SK-N-SH (cell line): Measurements from ENCODE around the gene BFSP2. TPM values are rescaled to one million over a fixed set of nuclear protein-coding genes. Genes with fewer than 3 reads are reported as not detected.

Experiments
- CTCF ChIA-PET: fragments of 300-600, 350-600 bp; formaldehyde crosslinking; extraction: SDS; loops from one replicate; lab custom pipeline; 2021; lab: Yijun Ruan, JAX
- POLR2A ChIA-PET: fragments of 350-600 bp; sonication (Branson Sonifier 250); formaldehyde crosslinking; extraction: SDS; loops from one replicate; lab custom pipeline; 2020; ENCODE audit warnings: antibody characterized with exemption, inconsistent platforms; lab: Yijun Ruan, JAX
- DNase-seq: peaks from one replicate; pipeline ENCODE4 v3.0.0; 2012
- H2AFZ ChIP-seq: fragments of 200-600 bp; sonication (generic); 2 replicates; pipeline ENCODE4 v1.8.1; 2016; ENCODE audit warnings: antibody characterized with exemption, mild to moderate bottlenecking, low read depth
- H3F3A ChIP-seq: fragments of 200-600 bp; sonication (generic); replicated peaks from 2 replicates; pipeline ENCODE3; 2016; ENCODE audit warnings: antibody characterized with exemption, mild to moderate bottlenecking; ENCODE audit not compliant: insufficient read depth
- H3K27ac ChIP-seq, 2 experiments: fragments of 200-500 bp in 1 of 2; fragments of 200-600 bp in 1 of 2; sonication (Bioruptor generic) in 1 of 2; sonication (generic), shearing (Covaris generic) in 1 of 2; 2 replicates each; pipeline versions ENCODE4 v1.5.1 to v1.6.1; 2014 to 2016; ENCODE audit warnings: low read depth in 2 of 2, inconsistent platforms in 1 of 2, low read length in 1 of 2, mild to moderate bottlenecking in 1 of 2, mixed read lengths in 1 of 2
- H3K27me3 ChIP-seq: fragments of 200-600 bp; sonication (generic), shearing (Covaris generic); 2 replicates; pipeline ENCODE4 v1.6.1; 2016; ENCODE audit warnings: mixed run types; ENCODE audit not compliant: insufficient read depth
- H3K36me3 ChIP-seq, 2 experiments: fragments of 200-500 bp in 1 of 2; fragments of 200-600 bp in 1 of 2; sonication (Bioruptor generic) in 1 of 2; sonication (generic) in 1 of 2; replicated peaks in 1 of 2; 2 replicates each; pipeline versions ENCODE3 to v1.5.1; 2014 to 2016; ENCODE audit warnings: low read length in 1 of 2, mild to moderate bottlenecking in 1 of 2; ENCODE audit not compliant: insufficient read depth in 2 of 2, control insufficient read depth in 1 of 2
- H3K4me1 ChIP-seq, 2 experiments: fragments of 200-500 bp in 1 of 2; fragments of 200-600 bp in 1 of 2; sonication (Bioruptor generic) in 1 of 2; sonication (generic), shearing (Covaris generic) in 1 of 2; 2 replicates each; pipeline versions ENCODE4 v1.5.1 to v1.6.1; 2014 to 2016; ENCODE audit warnings: low read depth in 1 of 2, low read length in 1 of 2, mixed run types in 1 of 2; ENCODE audit not compliant: insufficient read depth in 2 of 2, control insufficient read depth in 1 of 2
- H3K4me2 ChIP-seq: fragments of 200-600 bp; sonication (generic), shearing (Covaris generic); 2 replicates; pipeline ENCODE4 v1.6.1; 2017; ENCODE audit warnings: mixed run types
- H3K4me3 ChIP-seq, 2 experiments: fragments of 200-500 bp in 1 of 2; fragments of 200-600 bp in 1 of 2; sonication (Bioruptor generic) in 1 of 2; sonication (generic), shearing (Covaris generic) in 1 of 2; 2 replicates each; pipeline versions ENCODE4 v1.5.1 to v1.8.1; 2014 to 2016; ENCODE audit warnings: low read depth in 2 of 2, inconsistent platforms in 1 of 2, low read length in 1 of 2, mild to moderate bottlenecking in 1 of 2, mixed read lengths in 1 of 2, moderate library complexity in 1 of 2
- H3K79me2 ChIP-seq: fragments of 200-600 bp; sonication (generic); 2 replicates; pipeline ENCODE4 v1.8.1; 2017; ENCODE audit warnings: mild to moderate bottlenecking; ENCODE audit not compliant: insufficient read depth
- H3K9ac ChIP-seq: fragments of 200-600 bp; sonication (generic); 2 replicates; pipeline ENCODE4 v1.6.1; 2017; ENCODE audit warnings: mixed run types
- H3K9me2 ChIP-seq: fragments of 200-600 bp; sonication (generic); 2 replicates; pipeline ENCODE4 v1.6.1; 2017; ENCODE audit warnings: mixed run types
- H3K9me3 ChIP-seq: fragments of 200-600 bp; sonication (generic); 2 replicates; pipeline ENCODE4 v1.6.1; 2017; ENCODE audit warnings: mixed run types, mild to moderate bottlenecking, moderate library complexity
- H4K20me1 ChIP-seq: fragments of 200-600 bp; sonication (generic); 2 replicates; pipeline ENCODE4 v1.6.1; 2017; ENCODE audit warnings: mild to moderate bottlenecking, mixed run types; ENCODE audit not compliant: insufficient read depth
- FOSL2 ChIP-seq: IDR thresholded peaks from 2 replicates; pipeline ENCODE4 v1.4.0; 2012; ENCODE audit warnings: low read depth, mild to moderate bottlenecking, moderate library complexity, borderline replicate concordance
- FOXJ3 ChIP-seq: sonication (generic); formaldehyde crosslinking; IDR thresholded peaks from 2 replicates; pipeline ENCODE4 v1.5.1; 2020; ENCODE audit warnings: mild to moderate bottlenecking, missing genetic modification reagents
- FOXM1 ChIP-seq: IDR thresholded peaks from 2 replicates; pipeline ENCODE4 v1.4.0; 2012; ENCODE audit warnings: low read depth, mild to moderate bottlenecking
- MEF2A ChIP-seq: IDR thresholded peaks from 2 replicates; pipeline ENCODE4 v1.4.0; 2012; ENCODE audit warnings: low read depth, borderline replicate concordance
- MXI1 ChIP-seq: IDR thresholded peaks from 2 replicates; pipeline ENCODE4 v1.6.1; 2012; ENCODE audit warnings: mild to moderate bottlenecking, low read depth, low read length, improper control_type of control experiment
- NRF1 ChIP-seq: IDR thresholded peaks from 2 replicates; pipeline ENCODE4 v1.6.1; 2012; ENCODE audit warnings: low read depth, mild to moderate bottlenecking, low read length
- RCOR1 ChIP-seq: fragments of 150-350 bp; IDR thresholded peaks from 2 replicates; pipeline ENCODE4 v1.6.1; 2017; ENCODE audit warnings: antibody characterized with exemption, low read length
- TAF1 ChIP-seq: IDR thresholded peaks from 2 replicates; pipeline ENCODE4 v1.6.1; 2012; ENCODE audit warnings: low read depth, mild to moderate bottlenecking, low read length, moderate library complexity, borderline replicate concordance
- YY1 ChIP-seq: IDR thresholded peaks from 2 replicates; pipeline ENCODE4 v1.4.0; 2012; ENCODE audit warnings: low read depth, mild to moderate bottlenecking
- WGBS: methylation state at CpG from one replicate; pipeline ENCODE4 v1.1.6; 2017; ENCODE audit warnings: low lambda C conversion rate; 5-methylcytosine and 5-hydroxymethylcytosine counted together
- polyA plus RNA-seq, 3 experiments: library from polyadenylated mRNA; depleted of rRNA; stranded (reverse); fragments of >200 nt; gene quantifications; 2 replicates each; pipeline ENCODE4 v1.2.3, GENCODE V29; 2012
- TF ChIP-seq, protein P1 (sequence below): fragments of 150-350 bp; IDR thresholded peaks from 2 replicates; pipeline ENCODE4 v1.6.1; 2017; ENCODE audit warnings: antibody characterized with exemption, low read length, low read depth, borderline replicate concordance
- TF ChIP-seq, protein P2 (sequence below): IDR thresholded peaks from 2 replicates; pipeline ENCODE4 v1.4.0; 2012; ENCODE audit warnings: low read depth, borderline replicate concordance
- TF ChIP-seq, protein P3 (sequence below): IDR thresholded peaks from 2 replicates; pipeline ENCODE4 v1.4.0; 2012; ENCODE audit warnings: low read depth, borderline replicate concordance
- TF ChIP-seq, protein P4 (sequence below): IDR thresholded peaks from 2 replicates; pipeline ENCODE4; 2012
- TF ChIP-seq, protein P5 (sequence below): fragments of 150-350 bp; IDR thresholded peaks from 2 replicates; pipeline ENCODE4 v1.6.1; 2016; ENCODE audit warnings: mild to moderate bottlenecking, low read depth, low read length

The BFSP2 gene
- polyA plus RNA-seq, 1 of the 3 experiments (the other 2 are of a cell fraction), result not detected

DNA sequence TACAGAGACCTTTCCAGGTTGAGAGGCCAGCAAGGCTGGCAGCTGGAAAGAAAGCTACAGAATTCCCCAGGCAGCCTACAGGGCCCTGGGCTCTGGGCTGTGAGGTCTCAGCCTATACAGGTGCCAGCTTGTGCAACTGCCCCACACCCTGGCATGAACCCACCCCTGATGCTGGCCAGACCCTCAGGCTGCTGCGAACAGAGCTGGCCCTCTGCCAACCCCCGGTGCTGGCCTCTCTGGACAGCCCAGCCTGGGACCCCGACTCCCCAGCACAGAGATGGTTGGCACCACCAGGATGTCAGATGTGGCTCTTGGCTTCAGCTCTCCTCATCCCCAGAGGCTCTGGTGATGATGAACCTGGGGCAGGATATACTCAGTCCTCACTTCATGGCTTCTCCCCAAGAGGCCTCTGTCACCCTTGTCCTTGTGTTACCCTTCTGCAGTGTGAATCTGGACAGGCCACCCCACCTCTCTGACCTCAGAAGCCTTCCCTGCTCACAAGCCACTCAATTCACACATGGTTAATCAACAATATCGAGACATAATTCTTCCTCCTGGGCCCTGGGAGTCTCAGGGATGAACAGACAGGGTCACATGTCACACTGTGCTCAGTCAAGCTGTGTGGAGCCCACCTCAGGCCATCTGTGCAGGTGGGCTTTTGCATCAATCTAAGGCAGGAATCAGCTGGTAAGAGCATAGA lies 11.0 kb upstream of the BFSP2 start:
- TF ChIP-seq YY1, result no peak
- no peak for TF ChIP-seq FOXJ3 (CRISPR knock-in tag)
- TF ChIP-seq, protein P1, sequence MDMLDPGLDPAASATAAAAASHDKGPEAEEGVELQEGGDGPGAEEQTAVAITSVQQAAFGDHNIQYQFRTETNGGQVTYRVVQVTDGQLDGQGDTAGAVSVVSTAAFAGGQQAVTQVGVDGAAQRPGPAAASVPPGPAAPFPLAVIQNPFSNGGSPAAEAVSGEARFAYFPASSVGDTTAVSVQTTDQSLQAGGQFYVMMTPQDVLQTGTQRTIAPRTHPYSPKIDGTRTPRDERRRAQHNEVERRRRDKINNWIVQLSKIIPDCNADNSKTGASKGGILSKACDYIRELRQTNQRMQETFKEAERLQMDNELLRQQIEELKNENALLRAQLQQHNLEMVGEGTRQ, result no peak
- TF ChIP-seq, protein P2, sequence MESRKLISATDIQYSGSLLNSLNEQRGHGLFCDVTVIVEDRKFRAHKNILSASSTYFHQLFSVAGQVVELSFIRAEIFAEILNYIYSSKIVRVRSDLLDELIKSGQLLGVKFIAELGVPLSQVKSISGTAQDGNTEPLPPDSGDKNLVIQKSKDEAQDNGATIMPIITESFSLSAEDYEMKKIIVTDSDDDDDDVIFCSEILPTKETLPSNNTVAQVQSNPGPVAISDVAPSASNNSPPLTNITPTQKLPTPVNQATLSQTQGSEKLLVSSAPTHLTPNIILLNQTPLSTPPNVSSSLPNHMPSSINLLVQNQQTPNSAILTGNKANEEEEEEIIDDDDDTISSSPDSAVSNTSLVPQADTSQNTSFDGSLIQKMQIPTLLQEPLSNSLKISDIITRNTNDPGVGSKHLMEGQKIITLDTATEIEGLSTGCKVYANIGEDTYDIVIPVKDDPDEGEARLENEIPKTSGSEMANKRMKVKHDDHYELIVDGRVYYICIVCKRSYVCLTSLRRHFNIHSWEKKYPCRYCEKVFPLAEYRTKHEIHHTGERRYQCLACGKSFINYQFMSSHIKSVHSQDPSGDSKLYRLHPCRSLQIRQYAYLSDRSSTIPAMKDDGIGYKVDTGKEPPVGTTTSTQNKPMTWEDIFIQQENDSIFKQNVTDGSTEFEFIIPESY, result no peak
- TF ChIP-seq FOXM1, result no peak
- TF ChIP-seq, protein P3, sequence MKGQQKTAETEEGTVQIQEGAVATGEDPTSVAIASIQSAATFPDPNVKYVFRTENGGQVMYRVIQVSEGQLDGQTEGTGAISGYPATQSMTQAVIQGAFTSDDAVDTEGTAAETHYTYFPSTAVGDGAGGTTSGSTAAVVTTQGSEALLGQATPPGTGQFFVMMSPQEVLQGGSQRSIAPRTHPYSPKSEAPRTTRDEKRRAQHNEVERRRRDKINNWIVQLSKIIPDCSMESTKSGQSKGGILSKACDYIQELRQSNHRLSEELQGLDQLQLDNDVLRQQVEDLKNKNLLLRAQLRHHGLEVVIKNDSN, result no peak
- TF ChIP-seq FOSL2, result no peak
- no peak for TF ChIP-seq RCOR1
- TF ChIP-seq, protein P4, sequence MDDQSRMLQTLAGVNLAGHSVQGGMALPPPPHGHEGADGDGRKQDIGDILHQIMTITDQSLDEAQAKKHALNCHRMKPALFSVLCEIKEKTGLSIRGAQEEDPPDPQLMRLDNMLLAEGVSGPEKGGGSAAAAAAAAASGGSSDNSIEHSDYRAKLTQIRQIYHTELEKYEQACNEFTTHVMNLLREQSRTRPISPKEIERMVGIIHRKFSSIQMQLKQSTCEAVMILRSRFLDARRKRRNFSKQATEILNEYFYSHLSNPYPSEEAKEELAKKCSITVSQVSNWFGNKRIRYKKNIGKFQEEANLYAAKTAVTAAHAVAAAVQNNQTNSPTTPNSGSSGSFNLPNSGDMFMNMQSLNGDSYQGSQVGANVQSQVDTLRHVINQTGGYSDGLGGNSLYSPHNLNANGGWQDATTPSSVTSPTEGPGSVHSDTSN, result no peak
- TF ChIP-seq, protein P5, sequence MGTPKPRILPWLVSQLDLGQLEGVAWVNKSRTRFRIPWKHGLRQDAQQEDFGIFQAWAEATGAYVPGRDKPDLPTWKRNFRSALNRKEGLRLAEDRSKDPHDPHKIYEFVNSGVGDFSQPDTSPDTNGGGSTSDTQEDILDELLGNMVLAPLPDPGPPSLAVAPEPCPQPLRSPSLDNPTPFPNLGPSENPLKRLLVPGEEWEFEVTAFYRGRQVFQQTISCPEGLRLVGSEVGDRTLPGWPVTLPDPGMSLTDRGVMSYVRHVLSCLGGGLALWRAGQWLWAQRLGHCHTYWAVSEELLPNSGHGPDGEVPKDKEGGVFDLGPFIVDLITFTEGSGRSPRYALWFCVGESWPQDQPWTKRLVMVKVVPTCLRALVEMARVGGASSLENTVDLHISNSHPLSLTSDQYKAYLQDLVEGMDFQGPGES, result no peak
- TF ChIP-seq NRF1, result no peak
- TF ChIP-seq TAF1, result no peak
- no peak for TF ChIP-seq MXI1
- no peak for TF ChIP-seq MEF2A
- WGBS, result 55% methylated on average over 3 of the region's 4 CpGs

More for the DNA sequence above, 11.0 kb upstream of the BFSP2 start:
- H4K20me1 ChIP-seq, result no peaks in the 10 kb centered on the region
- H3K9me3 ChIP-seq, result no peaks in the 10 kb centered on the region
- ChIA-PET POLR2A (interaction anchor here (0.7 kb wide), 2 partner anchors 10 to 12 kb away, joined by 3 to 4 read pairs; no protein-coding TSS in a partner anchor), CTCF (interaction anchor here (0.8 to 13.1 kb wide), 12 partner anchors 12 to 919 kb away, joined by 3 to 84 read pairs (median 6); no protein-coding TSS in a partner anchor)
- no peaks in the 10 kb centered on the region for H3K9me2 ChIP-seq
- peaks cover 0 to 2% of the 10 kb centered on the region in 2 experiments for H3K36me3 ChIP-seq
- no peak overlapping the region for H3K4me3 ChIP-seq
- H3K4me1 ChIP-seq, result peaks cover 0 to 28% of the 10 kb centered on the region in 2 experiments; a peak in 2 of 4 replicates
- no peak overlapping the region for H3K4me2 ChIP-seq
- H2AFZ ChIP-seq, result no peak overlapping the region
- H3F3A ChIP-seq, result no peaks in the 10 kb centered on the region
- H3K9ac ChIP-seq, result no peak overlapping the region
- DNase-seq, result peak; percentile 53
- no peak overlapping the region; a peak in 1 of 4 replicates for H3K27ac ChIP-seq
- no peaks in the 10 kb centered on the region for H3K79me2 ChIP-seq
- no peaks in the 10 kb centered on the region for H3K27me3 ChIP-seq
